ENCODE results near the gene CZIB.

Gene CZIB

GRCh38 chr1:53220171-53220961, at the start of gene CZIB:
Gene CZIB, minus strand, starts transcription at chr1:53220634. Its CDS starts 59 bp downstream, at chr1:53220575.
- DNase-seq (ENCODE audit: low spot score) = peak; percentile 94

DNA sequence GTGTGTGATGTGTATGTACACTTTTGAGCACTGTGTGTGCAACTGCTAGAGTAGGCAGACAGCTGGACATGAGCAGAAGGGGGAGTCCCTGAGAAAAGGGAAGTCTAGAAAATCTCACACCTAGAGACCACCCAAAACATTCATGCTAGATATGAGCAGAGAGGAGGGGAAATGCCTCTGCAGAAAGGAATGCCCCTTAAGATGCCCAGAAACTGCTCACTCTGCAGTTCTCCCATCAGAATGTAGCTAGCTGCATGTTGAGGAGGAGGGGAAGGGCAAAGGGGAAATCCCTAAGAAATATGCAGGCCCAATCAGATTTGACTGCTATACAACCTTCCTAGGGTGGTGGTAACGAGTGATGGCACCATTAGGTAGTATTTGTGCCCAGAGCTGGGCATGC, 49.7 kb upstream of the CZIB start:
- no peak for DNase-seq (ENCODE audit: low spot score)

- no peak for DNase-seq (ENCODE audit: low spot score)
Observed at GRCh38 chr1:53267761-53268160, 47.3 kb upstream of the CZIB start.

DNA sequence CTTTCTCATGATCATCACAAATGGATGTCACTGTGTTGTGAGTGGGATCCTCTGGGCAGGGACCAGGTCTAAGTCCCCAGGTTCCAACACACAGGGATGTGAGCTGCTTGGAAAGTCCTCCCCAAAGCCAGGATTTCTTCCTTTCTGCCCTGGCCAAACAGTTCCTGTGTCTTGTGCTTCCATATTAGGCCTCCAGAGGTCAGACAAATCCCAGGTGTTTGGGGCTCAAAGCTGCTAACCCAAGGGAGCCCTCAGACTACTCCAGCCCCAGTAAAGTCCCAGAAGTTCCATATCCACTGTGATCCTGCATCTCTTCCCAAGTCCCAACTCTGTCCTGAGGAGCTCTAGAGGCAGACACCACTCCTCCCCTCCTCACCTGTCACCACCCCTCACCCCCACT, 45.6 kb upstream of the CZIB start:
- no peak for DNase-seq (ENCODE audit: low spot score)

GRCh38 chr1:53265581-53265980, 45.1 kb upstream of the CZIB start:
- DNase-seq (ENCODE audit: low spot score) = no peak

DNA sequence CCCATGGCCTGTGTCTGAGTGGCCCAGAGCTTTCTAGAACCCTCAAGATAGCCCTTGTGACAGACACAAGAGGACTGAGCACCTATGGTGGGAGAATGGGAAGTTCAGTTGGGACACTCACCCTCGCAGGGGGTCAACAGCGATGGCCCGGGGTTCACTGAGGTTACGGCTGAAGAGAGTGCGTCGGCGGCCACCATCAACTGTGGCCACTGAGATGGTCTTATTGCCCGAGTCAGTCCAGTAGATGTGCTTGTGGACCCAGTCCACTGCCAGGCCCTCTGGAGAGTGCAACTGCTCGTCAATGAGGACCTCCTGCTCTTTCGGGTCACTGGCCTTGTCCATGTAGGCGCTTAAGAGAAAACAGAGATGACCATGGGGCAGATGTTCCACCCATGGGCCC, 43.6 kb upstream of the CZIB start:
- DNase-seq (ENCODE audit: low spot score) = no peak

GRCh38 chr1:53262000-53262399, 41.6 kb upstream of the CZIB start:
- no peak for DNase-seq (ENCODE audit: low spot score)

- no peak for DNase-seq (ENCODE audit: low spot score)
Observed at GRCh38 chr1:53260631-53261247, 40.3 kb upstream of the CZIB start.

GRCh38 chr1:53259932-53260331, 39.5 kb upstream of the CZIB start:
- no peak for DNase-seq (ENCODE audit: low spot score)

GRCh38 chr1:53258216-53258615, 37.8 kb upstream of the CZIB start:
- no peak for DNase-seq (ENCODE audit: low spot score)

- DNase-seq (ENCODE audit: low spot score) = no peak
Observed at GRCh38 chr1:53257454-53258081, 37.1 kb upstream of the CZIB start.

GRCh38 chr1:53256511-53257453, 36.3 kb upstream of the CZIB start:
- no peak for DNase-seq (ENCODE audit: low spot score)

DNA sequence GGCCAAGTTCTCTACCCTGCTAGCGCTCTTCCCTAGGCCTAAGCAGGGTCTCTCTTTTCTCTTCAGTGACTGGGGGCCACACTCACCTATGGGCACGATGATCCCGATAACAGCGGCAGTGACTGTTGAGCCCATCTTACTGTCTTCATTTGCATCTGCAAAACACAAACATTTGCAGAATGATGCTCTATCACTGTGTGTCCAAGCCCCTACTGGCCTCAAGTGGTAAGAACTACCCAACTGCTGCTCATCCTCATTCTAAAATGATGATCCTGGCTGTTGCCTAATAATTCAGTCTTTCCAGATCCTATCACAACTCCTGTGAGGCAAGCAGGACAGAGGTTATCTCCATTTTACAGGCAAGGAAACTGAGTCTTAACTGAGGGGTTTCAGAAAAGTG, 34.6 kb upstream of the CZIB start:
- DNase-seq (ENCODE audit: low spot score) = no peak

DNA sequence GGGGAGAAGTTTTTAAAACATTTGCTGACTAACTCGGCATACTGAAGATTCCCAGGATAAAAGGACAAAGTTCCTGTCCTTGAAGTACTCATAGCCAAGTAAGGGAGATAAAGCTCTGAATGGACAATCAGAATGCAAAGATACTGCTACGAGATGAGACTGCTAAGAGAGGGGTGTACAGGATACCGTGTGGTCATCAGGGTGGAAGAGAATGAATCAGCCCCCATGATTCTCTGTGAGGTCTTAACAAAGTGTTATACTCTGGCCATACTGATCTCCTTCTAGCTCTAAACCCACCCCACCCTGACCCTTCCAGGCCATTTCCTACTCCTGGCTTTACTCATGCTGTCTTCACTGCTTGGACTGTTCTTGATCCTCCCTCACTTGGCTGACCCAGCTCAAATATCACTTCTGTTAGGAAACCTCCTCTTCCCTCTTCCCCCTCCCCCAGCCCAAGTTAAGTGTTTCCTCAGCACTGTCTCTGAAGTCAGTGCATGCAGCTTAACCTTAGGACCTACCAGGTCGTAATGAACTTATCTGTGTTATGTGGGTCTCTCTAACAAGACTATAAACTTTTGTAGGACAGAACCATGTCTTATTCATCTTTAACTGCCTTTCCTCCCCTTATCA, 33.7 kb upstream of the CZIB start:
- no peak for DNase-seq (ENCODE audit: low spot score)

GRCh38 chr1:53250325-53250724, 29.9 kb upstream of the CZIB start:
- no peak for DNase-seq (ENCODE audit: low spot score)

- DNase-seq (ENCODE audit: low spot score) = no peak
Observed at GRCh38 chr1:53249706-53250105, 29.3 kb upstream of the CZIB start.

- DNase-seq (ENCODE audit: low spot score) = peak; percentile 80
Observed at GRCh38 chr1:53246261-53247134, 26.1 kb upstream of the CZIB start.

GRCh38 chr1:53244141-53244540, 23.7 kb upstream of the CZIB start:
- no peak for DNase-seq (ENCODE audit: low spot score)

- no peak for DNase-seq (ENCODE audit: low spot score)
Observed at GRCh38 chr1:53242381-53242780, 21.9 kb upstream of the CZIB start.

DNA sequence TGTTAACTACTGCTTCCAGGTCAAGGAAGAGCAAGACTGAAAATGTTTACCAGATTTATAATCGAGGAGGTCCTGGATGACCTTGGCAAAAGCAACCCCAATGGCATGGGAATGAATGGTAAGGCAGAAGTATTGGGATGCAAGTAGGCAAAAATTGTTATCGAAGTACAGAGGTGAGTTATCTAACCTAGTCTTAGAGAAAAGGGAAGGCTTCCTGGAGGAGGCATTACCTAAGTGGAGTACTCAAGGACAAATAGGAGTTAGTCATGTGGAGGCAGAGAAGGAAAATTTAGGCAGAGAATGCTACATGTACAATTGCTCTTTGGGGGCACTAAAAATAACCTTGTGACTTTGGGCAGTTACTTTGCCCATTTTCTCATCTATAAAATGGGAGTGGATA, 21.4 kb upstream of the CZIB start:
- no peak for DNase-seq (ENCODE audit: low spot score)

Data from AG08396 (cell line).